Stimulated activated CD8-positive, alpha-beta memory T cell treated with anti-CD3 and anti-CD28 coated beads, Interleukin-2, amount 100 ng/mL, for 48 hours (primary cell): ENCODE measurements around the gene PNP.

Source experiments
- DNase-seq, 2 donors: peaks; one replicate each; pipeline ENCODE4 v3.0.0-alpha.2; 2020; ENCODE audit warnings: low read depth in 2 of 2

PNP gene

GRCh38 chr14:20455355-20456300 is 13.6 kb upstream of the PNP start:
- peak in 1 of 2 donors; percentile 40 for DNase-seq

GRCh38 chr14:20456971-20457370 is 12.2 kb upstream of the PNP start:
- no peak for DNase-seq

- DNase-seq: no peak
These were observed 11.0 kb upstream of the PNP start for GRCh38 chr14:20458031-20458789.

GRCh38 chr14:20460458-20461224 is 8.6 kb upstream of the PNP start:
- no peak for DNase-seq

GRCh38 chr14:20461225-20462141 is 7.7 kb upstream of the PNP start, which contains the start of gene PIP4P1:
TSS of gene PIP4P1 (minus strand) at chr14:20461434. CDS start at chr14:20461325, 109 bp downstream.
- DNase-seq: peak; percentile 95 to 96

- no peak for DNase-seq
These were observed 403 bp upstream of the PNP start for GRCh38 chr14:20468764-20469241.

GRCh38 chr14:20469890-20470602 is 840 bp downstream of the PNP start:
- peak in 1 of 2 donors; percentile 33 for DNase-seq

GRCh38 chr14:20470603-20470901 is 1.3 kb downstream of the PNP start:
- DNase-seq: no peak

GRCh38 chr14:20472536-20473169 is 3.4 kb downstream of the PNP start:
- no peak for DNase-seq

- DNase-seq: no peak
These were observed 7.6 kb downstream of the PNP start for GRCh38 chr14:20476776-20477175.

- no peak for DNase-seq
These were observed 8.1 kb downstream of the PNP start for GRCh38 chr14:20477211-20477876.

GRCh38 chr14:20478894-20479293 is 9.7 kb downstream of the PNP start:
- no peak for DNase-seq

GRCh38 chr14:20482382-20482781 is 13.2 kb downstream of the PNP start:
- no peak for DNase-seq

GRCh38 chr14:20485900-20486299 is 16.7 kb downstream of the PNP start:
- no peak for DNase-seq

GRCh38 chr14:20486684-20487395 is 17.6 kb downstream of the PNP start:
- no peak for DNase-seq

GRCh38 chr14:20487396-20487725 is 18.2 kb downstream of the PNP start:
- no peak for DNase-seq

GRCh38 chr14:20489093-20489994 is 20.1 kb downstream of the PNP start:
- no peak for DNase-seq

- DNase-seq: no peak
These were observed 21.4 kb downstream of the PNP start for GRCh38 chr14:20490563-20490962.
